Neural cell (in vitro differentiated cells): ENCODE measurements around the gene GRIA3. TPM values are rescaled to one million over a fixed set of nuclear protein-coding genes. Genes with fewer than 3 reads are reported as not detected.

ENCODE experiments used
- H2AFZ ChIP-seq: fragments of 200-600, 300-800 bp; sonication (generic), shearing (Covaris generic); 2 replicates; pipeline ENCODE4 v1.6.0; 2014; ENCODE audit warnings: low read depth, mild to moderate bottlenecking, antibody characterized with exemption, low read length, moderate library complexity
- H3F3A ChIP-seq: fragments of 200-600 bp; shearing (Covaris generic); 2 replicates; pipeline ENCODE4 v1.6.1; 2016; ENCODE audit warnings: mild to moderate bottlenecking, moderate library complexity, mixed read lengths, antibody characterized with exemption, low read length; ENCODE audit not compliant: insufficient read depth, poor library complexity, severe bottlenecking
- H3K27ac ChIP-seq: fragments of 200-600, 300-800 bp; sonication (generic), shearing (Covaris generic); 2 replicates; pipeline ENCODE4 v1.5.1; 2014; ENCODE audit warnings: mild to moderate bottlenecking, low read length, moderate library complexity
- H3K27me3 ChIP-seq: fragments of 300-800, 200-600 bp; sonication (generic), shearing (Covaris generic); 2 replicates; pipeline ENCODE4 v1.6.0; 2014; ENCODE audit warnings: mild to moderate bottlenecking, low read depth, low read length, moderate library complexity; ENCODE audit not compliant: insufficient read depth
- H3K36me3 ChIP-seq: fragments of 300-800, 200-600 bp; sonication (generic), shearing (Covaris generic); 2 replicates; pipeline ENCODE4 v1.5.1; 2014; ENCODE audit warnings: mild to moderate bottlenecking, antibody characterized with exemption, low read length, moderate library complexity; ENCODE audit not compliant: insufficient read depth
- H3K4me2 ChIP-seq: fragments of 300-800, 200-600 bp; sonication (generic), shearing (Covaris generic); 2 replicates; pipeline ENCODE4 v1.6.0; 2014; ENCODE audit warnings: mild to moderate bottlenecking, low read length
- H3K4me3 ChIP-seq: fragments of 300-800, 200-600 bp; sonication (generic), shearing (Covaris generic); 2 replicates; pipeline ENCODE4 v1.5.1; 2014; ENCODE audit warnings: mild to moderate bottlenecking, low read length, moderate library complexity
- H3K79me2 ChIP-seq: fragments of 200-600 bp; shearing (Covaris generic); replicated peaks from 2 replicates; pipeline ENCODE4 v1.6.0; 2014; ENCODE audit warnings: mild to moderate bottlenecking, low read length, moderate library complexity; ENCODE audit not compliant: insufficient read depth
- H3K9ac ChIP-seq: fragments of 300-800, 200-600 bp; sonication (generic), shearing (Covaris generic); 2 replicates; pipeline ENCODE4 v1.6.1; 2016; ENCODE audit warnings: mild to moderate bottlenecking, low read length, mixed read lengths
- H3K9me2 ChIP-seq: fragments of 200-600 bp; shearing (Covaris generic); 2 replicates; pipeline ENCODE4 v1.6.1; 2016; ENCODE audit warnings: mild to moderate bottlenecking, low read length, mixed read lengths; ENCODE audit not compliant: insufficient read depth
- H3K9me3 ChIP-seq: fragments of 200-600, 300-800 bp; sonication (generic), shearing (Covaris generic); 2 replicates; pipeline ENCODE4 v1.6.1; 2016; ENCODE audit warnings: mild to moderate bottlenecking, mixed run types, low read length, moderate library complexity, mixed read lengths
- H4K20me1 ChIP-seq: fragments of 200-600 bp; shearing (Covaris generic); 2 replicates; pipeline ENCODE4 v1.6.1; 2016; ENCODE audit warnings: mild to moderate bottlenecking, mixed run types; ENCODE audit not compliant: insufficient read depth
- CTCF ChIP-seq: fragments of 450-650 bp; IDR thresholded peaks from 2 replicates; pipeline ENCODE4 v1.5.1; 2014; ENCODE audit warnings: antibody characterized with exemption, mild to moderate bottlenecking, moderate library complexity; ENCODE audit not compliant: poor library complexity, severe bottlenecking
- EP300 ChIP-seq: fragments of 450-650 bp; conservative IDR thresholded peaks from 2 replicates; pipeline ENCODE4 v1.6.1; 2014; ENCODE audit warnings: antibody characterized with exemption, mild to moderate bottlenecking, moderate library complexity; ENCODE audit not compliant: poor library complexity, severe bottlenecking
- EZH2 ChIP-seq: fragments of 200-600, 300-800 bp; shearing (Covaris generic), sonication (generic); IDR thresholded peaks from 2 replicates; pipeline ENCODE4 v1.6.1; 2014; ENCODE audit warnings: antibody characterized with exemption, low read length, borderline replicate concordance, mild to moderate bottlenecking; ENCODE audit not compliant: insufficient read depth, poor library complexity, severe bottlenecking
- MXI1 ChIP-seq: fragments of 450-650 bp; conservative IDR thresholded peaks from 2 replicates; pipeline ENCODE4 v1.6.1; 2014; ENCODE audit warnings: antibody characterized with exemption, mild to moderate bottlenecking; ENCODE audit not compliant: poor library complexity, severe bottlenecking
- POLR2AphosphoS5 ChIP-seq: IDR thresholded peaks from 2 replicates; pipeline ENCODE4 v1.6.1; 2012
- RAD21 ChIP-seq: fragments of 450-650 bp; conservative IDR thresholded peaks from 2 replicates; pipeline ENCODE4 v1.6.1; 2014; ENCODE audit warnings: antibody characterized with exemption, mild to moderate bottlenecking, moderate library complexity
- REST ChIP-seq: IDR thresholded peaks from 2 replicates; pipeline ENCODE4 v1.6.1; 2012; ENCODE audit warnings: borderline replicate concordance
- SMC3 ChIP-seq: fragments of 450-650 bp; conservative IDR thresholded peaks from 2 replicates; pipeline ENCODE4 v1.6.1; 2014; ENCODE audit warnings: antibody characterized with exemption, mild to moderate bottlenecking, moderate library complexity; ENCODE audit not compliant: poor library complexity
- TAF1 ChIP-seq: IDR thresholded peaks from 2 replicates; pipeline ENCODE4 v1.6.1; 2012; ENCODE audit warnings: low read depth
- polyA plus RNA-seq: library from polyadenylated mRNA; depleted of rRNA; stranded (reverse); fragments of >200 nt; gene quantifications from 2 replicates; pipeline ENCODE4 v1.2.3, GENCODE V29; 2014

The GRIA3 gene
- polyA plus RNA-seq, 1 donor from 2014 or later, result 7.8 TPM

- no peaks in the 10 kb centered on the region for H3K79me2 ChIP-seq
- H3K9ac ChIP-seq, result no peak overlapping the region
- TF ChIP-seq MXI1 (no peak), EZH2 (no peak), SMC3 (no peak), CTCF (no peak), EP300 (no peak), RAD21 (no peak), REST (no peak), TAF1 (no peak), POLR2AphosphoS5 (no peak)
- H3K36me3 ChIP-seq, result no peaks in the 10 kb centered on the region
- H3K9me3 ChIP-seq, result no peaks in the 10 kb centered on the region
- no peaks in the 10 kb centered on the region for H3F3A ChIP-seq
- no peak overlapping the region for H3K4me3 ChIP-seq
- H3K27me3 ChIP-seq, result no peaks in the 10 kb centered on the region
- H2AFZ ChIP-seq, result no peak overlapping the region
- no peak overlapping the region for H3K27ac ChIP-seq
- no peaks in the 10 kb centered on the region for H3K9me2 ChIP-seq
- H3K4me2 ChIP-seq, result no peak overlapping the region
- H4K20me1 ChIP-seq, result no peaks in the 10 kb centered on the region
Observed at GRCh38 chrX:123277347-123277746, 93.3 kb downstream of the GRIA3 start.

GRCh38 chrX:123277821-123278220 is 93.7 kb downstream of the GRIA3 start:
- H3K27me3 ChIP-seq, result no peaks in the 10 kb centered on the region
- no peaks in the 10 kb centered on the region for H3K9me3 ChIP-seq
- no peak overlapping the region for H3K4me2 ChIP-seq
- H3K36me3 ChIP-seq, result no peaks in the 10 kb centered on the region
- no peak overlapping the region for H3K9ac ChIP-seq
- TF ChIP-seq CTCF (no peak), EP300 (no peak), EZH2 (no peak), POLR2AphosphoS5 (no peak)
- H3K9me2 ChIP-seq, result no peaks in the 10 kb centered on the region
- no peak overlapping the region for H2AFZ ChIP-seq
- no peaks in the 10 kb centered on the region for H3K79me2 ChIP-seq
- H3F3A ChIP-seq, result no peaks in the 10 kb centered on the region
- H4K20me1 ChIP-seq, result no peaks in the 10 kb centered on the region
- H3K4me3 ChIP-seq, result no peak overlapping the region
- no peak overlapping the region for H3K27ac ChIP-seq
